IMR-90 (cell line): Measurements from ENCODE around the gene CHRNB1. TPM values are rescaled to one million over a fixed set of nuclear protein-coding genes. Genes with fewer than 3 reads are reported as not detected.

ENCODE experiments used
- ATAC-seq: fragments of 200-7000 bp; cut with Tn5 transposase; 2 replicates; pipeline ENCODE4 v1.9.1; 2020; ENCODE audit warnings: low read depth, mild to moderate bottlenecking, moderate library complexity
- BruUV-seq: library from RNA; stranded (reverse); fragments of 400-500 nt; replicated peaks from 2 replicates; lab custom pipeline; 2021; lab: Mats Ljungman, UMichigan
- CTCF ChIA-PET: fragments of 300-600 bp; formaldehyde crosslinking; extraction: SDS; loops from one replicate; lab custom pipeline; 2021; ENCODE audit warnings: antibody characterized with exemption; lab: Yijun Ruan, JAX
- POLR2A ChIA-PET: fragments of 300-600 bp; sonication (Branson Sonifier 250); formaldehyde crosslinking; loops from one replicate; lab custom pipeline; 2022; ENCODE audit warnings: antibody characterized with exemption; ENCODE audit not compliant: unreplicated experiment; lab: Charles Lee
- DNase-seq: peaks from one replicate; pipeline ENCODE4 v3.0.0; 2013
- H2AFZ ChIP-seq: replicated peaks from 2 replicates; pipeline ENCODE3; 2013; ENCODE audit warnings: low read length, mild to moderate bottlenecking; ENCODE audit not compliant: poor library complexity
- H2AK5ac ChIP-seq: 2 replicates; pipeline ENCODE4 v1.6.1; 2013; ENCODE audit warnings: low read depth, low read length, inconsistent platforms
- H2AK9ac ChIP-seq: replicated peaks from 2 replicates; pipeline ENCODE3; 2013; ENCODE audit warnings: mild to moderate bottlenecking, low read depth, low read length, moderate library complexity; ENCODE audit not compliant: poor library complexity
- H2BK120ac ChIP-seq: 2 replicates; pipeline ENCODE4 v1.6.1; 2013; ENCODE audit warnings: low read depth, low read length, inconsistent platforms
- H2BK15ac ChIP-seq: 3 replicates; pipeline ENCODE4 v1.6.1; 2013; ENCODE audit warnings: low read depth, low read length, inconsistent platforms
- H2BK20ac ChIP-seq: 2 replicates; pipeline ENCODE4 v1.6.1; 2013; ENCODE audit warnings: low read depth, mild to moderate bottlenecking, inconsistent platforms, low read length, moderate library complexity
- H2BK5ac ChIP-seq: 2 replicates; pipeline ENCODE4 v1.6.1; 2013; ENCODE audit warnings: mild to moderate bottlenecking, low read depth, low read length, inconsistent platforms; ENCODE audit not compliant: poor library complexity, severe bottlenecking
- H3K14ac ChIP-seq: replicated peaks from 2 replicates; pipeline ENCODE4 v1.6.1; 2013; ENCODE audit warnings: low read depth, low read length, inconsistent platforms
- H3K18ac ChIP-seq: 2 replicates; pipeline ENCODE4 v1.6.1; 2013; ENCODE audit warnings: low read depth, low read length, control low read depth
- H3K23ac ChIP-seq: 2 replicates; pipeline ENCODE4 v1.6.1; 2013; ENCODE audit warnings: low read depth, low read length, inconsistent platforms
- H3K27ac ChIP-seq: 2 replicates; pipeline ENCODE4 v1.5.1; 2013; ENCODE audit warnings: mild to moderate bottlenecking, control low read depth, low read length; ENCODE audit not compliant: insufficient read depth
- H3K27me3 ChIP-seq: 2 replicates; pipeline ENCODE4 v1.6.1; 2013; ENCODE audit warnings: low read length; ENCODE audit not compliant: control insufficient read depth, insufficient read depth
- H3K36me3 ChIP-seq: 2 replicates; pipeline ENCODE4 v1.6.1; 2013; ENCODE audit warnings: low read length, mixed read lengths; ENCODE audit not compliant: control insufficient read depth, insufficient read depth
- H3K4ac ChIP-seq: 2 replicates; pipeline ENCODE4 v1.6.1; 2013; ENCODE audit warnings: low read depth, low read length, inconsistent platforms
- H3K4me1 ChIP-seq: 2 replicates; pipeline ENCODE4 v1.6.1; 2013; ENCODE audit warnings: low read length, mixed read lengths; ENCODE audit not compliant: control insufficient read depth, insufficient read depth
- H3K4me2 ChIP-seq: 2 replicates; pipeline ENCODE4 v1.6.1; 2013; ENCODE audit warnings: low read depth, mild to moderate bottlenecking, control low read depth, low read length, moderate library complexity
- H3K4me3 ChIP-seq: 2 replicates; pipeline ENCODE4 v1.5.1; 2013; ENCODE audit warnings: low read depth, mild to moderate bottlenecking, control low read depth, low read length, moderate library complexity; ENCODE audit not compliant: insufficient read depth
- H3K56ac ChIP-seq: 2 replicates; pipeline ENCODE4 v1.6.1; 2013; ENCODE audit warnings: low read length, inconsistent platforms; ENCODE audit not compliant: insufficient read depth; ENCODE audit errors: extremely low read depth
- H3K79me1 ChIP-seq, 2 experiments: 2 replicates each; pipeline ENCODE4 v1.6.1; 2013; ENCODE audit warnings: low read length in 2 of 2, inconsistent platforms in 1 of 2, low read depth in 1 of 2
- H3K9ac ChIP-seq: 2 replicates; pipeline ENCODE4 v1.6.1; 2013; ENCODE audit warnings: low read depth, low read length, control low read depth
- H3K9me1 ChIP-seq: 2 replicates; pipeline ENCODE4 v1.6.1; 2013; ENCODE audit warnings: low read length, inconsistent platforms; ENCODE audit not compliant: insufficient read depth
- H3K9me3 ChIP-seq: 2 replicates; pipeline ENCODE4 v1.6.1; 2013; ENCODE audit warnings: low read length; ENCODE audit not compliant: control insufficient read depth, insufficient read depth
- H4K20me1 ChIP-seq: 2 replicates; pipeline ENCODE4 v1.6.1; 2013; ENCODE audit warnings: low read length, inconsistent platforms; ENCODE audit not compliant: insufficient read depth
- H4K5ac ChIP-seq: 2 replicates; pipeline ENCODE4 v1.6.1; 2013; ENCODE audit warnings: mild to moderate bottlenecking, low read depth, low read length, control low read depth
- H4K8ac ChIP-seq, 2 experiments: 2 replicates each; pipeline ENCODE4 v1.6.1; 2013; ENCODE audit warnings: low read depth in 2 of 2, low read length in 2 of 2, control low read depth in 1 of 2, inconsistent platforms in 1 of 2
- H4K91ac ChIP-seq: 2 replicates; pipeline ENCODE4 v1.6.1; 2013; ENCODE audit warnings: low read depth, low read length, inconsistent platforms; ENCODE audit not compliant: insufficient read depth
- BHLHE40 ChIP-seq: fragments of 150-350 bp; IDR thresholded peaks from 2 replicates; pipeline ENCODE4 v1.6.1; 2016; ENCODE audit warnings: mild to moderate bottlenecking, low read depth, low read length
- FOS ChIP-seq: fragments of 150-350 bp; IDR thresholded peaks from 2 replicates; pipeline ENCODE4 v1.6.1; 2016; ENCODE audit warnings: low read depth, low read length
- RAD21 ChIP-seq: IDR thresholded peaks from 2 replicates; pipeline ENCODE4 v1.6.1; 2012; ENCODE audit warnings: low read length, improper control_type of control experiment
- SMC3 ChIP-seq: fragments of 150-350 bp; IDR thresholded peaks from 2 replicates; pipeline ENCODE4 v1.6.1; 2016; ENCODE audit warnings: low read depth, mild to moderate bottlenecking, antibody characterized with exemption, low read length, moderate library complexity
- WGBS, 2 experiments: methylation state at CpG; one replicate each; pipeline versions ENCODE4 v1.1.5 to v1.1.7; 2013; ENCODE audit warnings: missing lambda C conversion rate in 2 of 2; ENCODE audit not compliant: insufficient read length in 1 of 2; ENCODE audit errors: extremely low coverage in 2 of 2; 5-methylcytosine and 5-hydroxymethylcytosine counted together
- dilution Hi-C: fragments of 300-500 bp; cut with HindIII; formaldehyde crosslinking; loops from one replicate; pipeline ENCODE4 v1.14.3; 2018; ENCODE audit warnings: low sequenced_read_pairs; ENCODE audit not compliant: unreplicated experiment
- in situ Hi-C: fragments of 300-500 bp; cut with MboI; formaldehyde crosslinking; loops from 3 replicates; pipeline ENCODE4 v1.14.3; 2019; ENCODE audit warnings: low sequenced_read_pairs, inconsistent platforms, mixed read lengths
- intact Hi-C: fragments of 100-400 bp; cut with micrococcal nuclease; formaldehyde crosslinking; loops from 2 replicates; pipeline ENCODE4 v1.10.0; 2022
- polyA plus RNA-seq, 3 experiments: library from polyadenylated mRNA; depleted of rRNA; stranded (reverse); fragments of >200 nt; gene quantifications; 2 replicates each; pipeline ENCODE4 v1.2.3, GENCODE V29; 2012; ENCODE audit warnings: low replicate concordance in 1 of 3
- total RNA-seq: library from RNA; depleted of rRNA; stranded (reverse); fragments of >200 nt; gene quantifications from 2 replicates; pipeline ENCODE4 v1.2.3, GENCODE V29; 2012
- TF ChIP-seq, protein P1 (sequence below): conservative IDR thresholded peaks from 2 replicates; pipeline ENCODE4 v1.5.1; 2012; ENCODE audit warnings: mild to moderate bottlenecking, low read depth, low read length, improper control_type of control experiment

Gene CHRNB1
- total and polyA plus RNA-seq, 2 of the 4 experiments (the other 2 are of a cell fraction), result 4.3 to 6.0 TPM

DNA sequence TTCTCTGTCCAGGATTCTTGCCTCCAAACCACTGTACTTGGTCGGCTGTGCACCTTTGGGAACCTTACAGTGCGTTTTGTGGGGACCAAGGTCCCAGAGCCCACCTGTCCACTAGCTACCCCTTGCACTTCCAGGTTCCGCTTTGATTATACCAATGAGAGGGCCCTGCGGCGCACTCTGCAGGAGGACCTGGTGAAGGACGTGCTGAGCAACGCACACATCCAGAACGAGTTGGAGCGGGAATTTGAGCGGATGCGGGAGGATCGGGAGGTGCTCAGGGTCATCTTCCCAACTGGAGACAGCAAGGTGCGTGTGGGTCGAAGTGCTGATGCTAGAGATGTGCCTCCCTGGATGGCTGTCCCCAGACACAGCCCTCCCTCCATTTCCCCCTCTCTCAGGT, 58.1 kb downstream of the CHRNB1 start:
- Histone ChIP-seq H2AK5ac (no peak overlapping the region), H3K36me3 (peaks cover 73% of the 10 kb centered on the region), H3K4me2 (no peak overlapping the region), H3K9me3 (no peaks in the 10 kb centered on the region), H4K91ac (no peak overlapping the region), H3K18ac (no peak overlapping the region), H4K8ac (no peak overlapping the region), H2BK20ac (no peak overlapping the region), H3K4me3 (no peak overlapping the region), H3K9me1 (peaks cover 2% of the 10 kb centered on the region; the same call in 1 of the 2 replicates), H3K9ac (no peak overlapping the region), H3K79me1 (peaks cover 32 to 39% of the 10 kb centered on the region in 2 experiments), H4K5ac (no peak overlapping the region), H3K23ac (no peak overlapping the region), H3K14ac (no peak overlapping the region), H3K4me1 (no peaks in the 10 kb centered on the region), H2BK120ac (no peak overlapping the region), H2BK15ac (no peak overlapping the region), H2BK5ac (no peak overlapping the region), H3K56ac (no peak overlapping the region), H3K27me3 (no peaks in the 10 kb centered on the region), H3K27ac (no peak overlapping the region), H4K20me1 (peaks cover 9% of the 10 kb centered on the region; the same call in 1 of the 2 replicates), H2AFZ (no peak overlapping the region), H2AK9ac (no peak overlapping the region), H3K4ac (no peak overlapping the region)
- intact Hi-C loops, result no loop called here
- ChIA-PET CTCF (interaction anchor here (1.2 kb wide), 1 partner anchor 11 kb away, joined by 3 read pairs; no protein-coding TSS in a partner anchor), POLR2A (no interaction called here)
- DNase-seq (no peak), ATAC-seq (no peak)
- dilution Hi-C loops, result no loop called here
- no peak for TF ChIP-seq FOS
- TF ChIP-seq RAD21, result peak; percentile 29; the same call in 1 of the 2 replicates
- no peak for TF ChIP-seq BHLHE40
- peak; percentile 22; the same call in 1 of the 2 replicates for TF ChIP-seq SMC3
- TF ChIP-seq, protein P1, sequence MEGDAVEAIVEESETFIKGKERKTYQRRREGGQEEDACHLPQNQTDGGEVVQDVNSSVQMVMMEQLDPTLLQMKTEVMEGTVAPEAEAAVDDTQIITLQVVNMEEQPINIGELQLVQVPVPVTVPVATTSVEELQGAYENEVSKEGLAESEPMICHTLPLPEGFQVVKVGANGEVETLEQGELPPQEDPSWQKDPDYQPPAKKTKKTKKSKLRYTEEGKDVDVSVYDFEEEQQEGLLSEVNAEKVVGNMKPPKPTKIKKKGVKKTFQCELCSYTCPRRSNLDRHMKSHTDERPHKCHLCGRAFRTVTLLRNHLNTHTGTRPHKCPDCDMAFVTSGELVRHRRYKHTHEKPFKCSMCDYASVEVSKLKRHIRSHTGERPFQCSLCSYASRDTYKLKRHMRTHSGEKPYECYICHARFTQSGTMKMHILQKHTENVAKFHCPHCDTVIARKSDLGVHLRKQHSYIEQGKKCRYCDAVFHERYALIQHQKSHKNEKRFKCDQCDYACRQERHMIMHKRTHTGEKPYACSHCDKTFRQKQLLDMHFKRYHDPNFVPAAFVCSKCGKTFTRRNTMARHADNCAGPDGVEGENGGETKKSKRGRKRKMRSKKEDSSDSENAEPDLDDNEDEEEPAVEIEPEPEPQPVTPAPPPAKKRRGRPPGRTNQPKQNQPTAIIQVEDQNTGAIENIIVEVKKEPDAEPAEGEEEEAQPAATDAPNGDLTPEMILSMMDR, result peak; percentile 25; the same call in 1 of the 2 replicates
- 93% methylated on average over 11 of the region's 14 CpGs; no CpG with 5 or more reads in 1 of the 2 experiments for WGBS, 2 experiments
- in situ Hi-C loops, result no loop called here
- BruUV-seq, result TSS peak; percentile 8
